ENCODE results near the gene PTPRF. TPM values are rescaled to one million over a fixed set of nuclear protein-coding genes. Genes with fewer than 3 reads are reported as not detected.
"Not testable (repeated sequence)": the region's sequence is repeated elsewhere in the genome, so short reads cannot be mapped to it uniquely, and the experiment has no call there.

The PTPRF gene
- total RNA-seq, 1 donor: 42.7 TPM

DNA sequence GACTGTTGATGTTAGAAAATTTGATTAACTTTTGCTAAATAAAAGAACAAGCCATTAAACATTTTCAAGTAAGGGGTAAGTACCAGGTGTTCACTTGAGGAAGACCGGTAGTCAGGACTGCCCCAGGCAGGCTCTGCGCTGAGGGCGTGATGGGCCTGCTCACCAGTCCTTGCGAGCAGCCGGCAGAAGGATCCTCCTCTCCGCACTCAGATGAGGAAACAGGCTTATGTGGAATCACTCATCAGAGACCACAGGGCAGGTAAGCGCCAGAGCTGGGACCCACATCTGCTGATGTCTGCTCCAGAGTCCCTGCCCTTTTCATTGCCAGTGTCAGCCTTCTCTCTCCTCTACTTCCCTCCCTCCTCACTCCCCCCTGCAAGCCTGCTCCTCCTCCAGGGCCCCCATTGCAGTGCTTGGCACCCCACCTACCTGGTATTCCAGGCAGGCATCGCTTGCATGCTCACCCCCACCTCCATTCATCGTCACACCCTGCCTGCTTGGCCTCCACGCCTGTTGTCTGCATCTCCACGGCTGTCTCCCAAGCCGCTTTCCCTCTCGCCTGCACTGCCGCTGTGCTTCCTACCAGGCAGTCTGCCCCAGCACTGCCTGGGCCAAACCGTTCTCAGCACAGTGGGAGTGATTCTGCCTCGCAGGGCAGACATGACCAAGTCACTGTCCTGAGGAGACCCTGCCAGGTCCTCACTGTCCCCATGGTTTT, 94.5 kb downstream of the PTPRF start:
- TF ChIP-seq, protein P1, sequence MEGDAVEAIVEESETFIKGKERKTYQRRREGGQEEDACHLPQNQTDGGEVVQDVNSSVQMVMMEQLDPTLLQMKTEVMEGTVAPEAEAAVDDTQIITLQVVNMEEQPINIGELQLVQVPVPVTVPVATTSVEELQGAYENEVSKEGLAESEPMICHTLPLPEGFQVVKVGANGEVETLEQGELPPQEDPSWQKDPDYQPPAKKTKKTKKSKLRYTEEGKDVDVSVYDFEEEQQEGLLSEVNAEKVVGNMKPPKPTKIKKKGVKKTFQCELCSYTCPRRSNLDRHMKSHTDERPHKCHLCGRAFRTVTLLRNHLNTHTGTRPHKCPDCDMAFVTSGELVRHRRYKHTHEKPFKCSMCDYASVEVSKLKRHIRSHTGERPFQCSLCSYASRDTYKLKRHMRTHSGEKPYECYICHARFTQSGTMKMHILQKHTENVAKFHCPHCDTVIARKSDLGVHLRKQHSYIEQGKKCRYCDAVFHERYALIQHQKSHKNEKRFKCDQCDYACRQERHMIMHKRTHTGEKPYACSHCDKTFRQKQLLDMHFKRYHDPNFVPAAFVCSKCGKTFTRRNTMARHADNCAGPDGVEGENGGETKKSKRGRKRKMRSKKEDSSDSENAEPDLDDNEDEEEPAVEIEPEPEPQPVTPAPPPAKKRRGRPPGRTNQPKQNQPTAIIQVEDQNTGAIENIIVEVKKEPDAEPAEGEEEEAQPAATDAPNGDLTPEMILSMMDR (IDR thresholded peaks at IDR 0.05; ENCODE audit: insufficient read depth, low read depth, low read length): no peak
- DNase-seq (ENCODE audit: low read depth): no peak
- no peak overlapping the region for H3K4me3 ChIP-seq (ENCODE audit: low read depth, low read length)

DNA sequence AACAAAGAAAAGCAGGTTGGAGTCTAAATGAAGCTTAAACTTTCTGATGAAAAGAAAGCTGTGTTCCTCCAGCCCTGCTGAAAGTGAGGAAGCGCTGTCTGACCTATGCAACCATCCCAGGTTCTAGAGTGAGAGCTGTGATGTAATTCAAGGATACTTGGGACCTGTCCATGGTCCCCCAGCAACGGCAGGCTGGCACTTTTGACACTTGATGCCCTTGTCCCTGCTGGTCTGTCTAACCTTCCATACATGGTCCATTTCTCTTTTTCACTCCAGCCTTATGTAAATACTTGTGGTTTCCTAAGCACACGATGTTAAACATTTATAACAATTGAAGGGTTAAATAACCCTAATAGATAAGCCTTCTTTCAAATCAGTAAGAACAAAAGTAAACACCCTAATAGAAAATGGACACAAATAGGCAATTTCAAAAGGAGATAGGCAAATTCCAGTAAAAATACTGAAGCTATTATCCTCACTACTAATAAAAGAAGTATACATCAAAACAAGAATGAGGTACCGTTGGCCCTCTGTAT, 101.5 kb downstream of the PTPRF start:
- H3K4me3 ChIP-seq (ENCODE audit: low read depth, low read length): no peak overlapping the region
- DNase-seq (ENCODE audit: low read depth): no peak
- TF ChIP-seq, protein P1 (IDR thresholded peaks at IDR 0.05; ENCODE audit: insufficient read depth, low read depth, low read length): no peak

DNA sequence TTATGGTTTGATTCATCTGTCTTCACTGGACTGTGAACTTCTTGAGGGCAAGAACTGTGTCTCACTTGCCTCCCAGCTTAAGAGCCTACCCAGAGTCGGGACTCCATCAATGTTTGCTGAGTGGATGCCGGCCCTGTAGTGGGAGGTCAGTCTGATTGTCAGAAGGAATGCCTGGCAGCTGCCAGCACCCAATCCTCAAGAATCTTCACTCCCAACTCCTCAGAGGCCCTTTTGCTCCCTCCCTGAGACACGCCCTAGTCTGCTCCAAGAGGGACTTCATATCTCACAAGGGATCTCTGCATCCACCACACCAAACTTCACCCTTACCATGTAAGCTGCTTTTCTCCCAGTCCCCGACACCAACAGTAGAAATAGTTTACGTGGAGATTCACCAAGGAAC, 104.0 kb downstream of the PTPRF start:
- no peak overlapping the region for H3K4me3 ChIP-seq (ENCODE audit: low read depth, low read length)
- TF ChIP-seq, protein P1 (IDR thresholded peaks at IDR 0.05; ENCODE audit: insufficient read depth, low read depth, low read length): no peak
- no peak for DNase-seq (ENCODE audit: low read depth)

DNA sequence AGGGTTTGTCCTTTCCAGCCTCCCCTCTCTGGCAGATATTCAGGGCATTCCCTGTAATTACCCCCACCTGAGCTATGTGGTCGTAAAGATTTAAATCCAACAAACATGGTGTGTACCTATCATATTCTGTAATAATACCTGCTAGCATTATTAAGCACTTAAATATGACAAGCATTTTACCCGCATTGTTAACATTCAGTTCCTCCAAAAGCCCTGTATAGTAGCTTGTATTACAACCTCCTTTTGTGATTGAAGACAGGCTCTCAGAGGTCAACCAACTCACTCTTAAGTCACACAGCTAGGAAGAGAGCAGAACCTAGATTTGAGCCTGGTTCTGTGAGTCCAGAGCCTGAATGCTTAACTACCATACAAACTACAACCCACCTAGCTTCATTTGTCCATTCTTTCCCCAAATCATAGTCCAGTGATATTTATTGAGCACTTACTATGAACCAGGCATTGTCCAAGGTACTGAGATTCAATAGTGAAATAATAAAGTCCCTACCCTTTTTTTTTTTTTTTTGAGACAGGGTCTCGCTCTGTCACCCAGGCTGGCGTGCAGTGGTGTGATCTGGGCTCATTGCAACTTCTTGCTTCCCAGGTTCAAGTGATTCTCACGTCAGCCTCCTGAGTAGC, 105.4 kb downstream of the PTPRF start:
- TF ChIP-seq, protein P1 (IDR thresholded peaks at IDR 0.05; ENCODE audit: insufficient read depth, low read depth, low read length): no peak
- no peak overlapping the region for H3K4me3 ChIP-seq (ENCODE audit: low read depth, low read length)
- DNase-seq (ENCODE audit: low read depth): no peak

DNA sequence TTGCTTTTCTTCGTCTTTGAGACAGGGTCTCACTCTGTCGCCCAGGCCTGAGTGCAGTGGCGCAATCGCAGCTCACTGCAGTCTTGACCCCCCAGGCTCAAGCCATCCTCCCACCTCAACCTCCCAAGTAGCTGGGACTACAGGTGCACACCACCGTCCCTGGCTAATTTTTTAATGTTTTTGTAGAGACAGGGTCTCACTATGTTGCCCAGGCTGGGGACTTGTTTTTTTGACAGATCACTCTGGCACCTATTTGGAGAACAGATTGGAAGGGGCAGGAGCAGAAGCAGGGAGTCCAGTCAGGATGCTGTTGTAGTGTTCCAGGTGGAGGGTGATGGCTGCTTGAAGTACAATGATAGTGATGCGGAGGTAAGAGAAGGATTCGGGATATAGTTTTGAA, 106.6 kb downstream of the PTPRF start:
- TF ChIP-seq, protein P1 (IDR thresholded peaks at IDR 0.05; ENCODE audit: insufficient read depth, low read depth, low read length): no peak
- H3K4me3 ChIP-seq (ENCODE audit: low read depth, low read length): no peak overlapping the region
- DNase-seq (ENCODE audit: low read depth): no peak

DNA sequence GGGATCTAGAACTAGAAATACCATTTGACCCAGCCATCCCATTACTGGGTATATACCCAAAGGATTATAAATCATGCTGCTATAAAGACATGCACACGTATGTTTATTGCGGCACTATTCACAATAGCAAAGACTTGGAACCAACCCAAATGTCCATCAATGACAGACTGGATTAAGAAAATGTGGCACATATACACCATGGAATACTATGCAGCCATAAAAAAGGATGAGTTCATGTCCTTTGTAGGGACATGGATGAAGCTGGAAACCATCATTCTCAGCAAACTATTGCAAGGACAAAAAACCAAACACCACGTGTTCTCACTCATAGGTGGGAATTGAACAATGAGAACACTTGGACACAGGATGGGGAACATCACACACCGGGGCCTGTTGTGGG, 107.7 kb downstream of the PTPRF start:
- not testable (repeated sequence) for DNase-seq (ENCODE audit: low read depth); H3K4me3 ChIP-seq (ENCODE audit: low read depth, low read length)

DNA sequence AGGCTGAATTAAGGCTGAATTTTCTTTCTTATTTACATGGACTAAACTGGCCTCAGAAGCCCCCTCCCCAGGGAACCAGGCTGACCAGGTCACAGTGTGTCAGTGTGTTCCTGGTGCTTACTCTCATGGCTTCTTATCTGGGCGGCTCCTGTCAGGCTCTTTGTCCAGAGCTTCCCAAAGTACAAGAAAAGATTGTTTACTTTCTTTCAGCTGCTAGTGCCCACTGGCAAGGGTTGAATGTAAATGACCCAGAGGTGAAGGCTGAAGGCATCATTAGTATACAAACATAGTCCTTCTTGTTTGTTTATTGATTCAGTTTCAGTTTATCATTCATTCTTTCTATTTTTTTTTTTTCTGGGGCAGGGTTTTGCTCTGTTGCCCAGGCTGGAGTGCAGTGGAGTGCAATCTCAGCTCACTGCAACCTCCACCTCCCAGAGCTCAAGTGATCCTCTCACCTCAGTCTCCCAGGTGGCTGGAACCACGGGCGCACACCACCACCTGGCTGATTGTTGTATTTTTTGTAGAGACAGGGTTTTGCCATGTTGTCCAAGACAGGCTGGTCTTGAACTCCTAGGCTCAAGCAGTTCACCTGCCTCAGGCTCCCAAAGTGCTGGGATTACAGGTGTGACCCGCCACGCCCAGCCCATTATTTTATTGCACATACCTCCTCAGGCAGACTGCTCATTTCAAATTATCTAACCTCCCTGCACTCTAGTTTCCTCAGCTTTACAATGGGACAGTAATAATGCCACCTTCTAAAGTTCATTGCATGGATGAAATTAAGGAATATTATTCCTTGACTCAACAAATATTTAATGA, 109.5 kb downstream of the PTPRF start:
- no peak for DNase-seq (ENCODE audit: low read depth)
- TF ChIP-seq, protein P1 (IDR thresholded peaks at IDR 0.05; ENCODE audit: insufficient read depth, low read depth, low read length): no peak
- H3K4me3 ChIP-seq (ENCODE audit: low read depth, low read length): no peak overlapping the region
